Mesodermal cell (in vitro differentiated cells): ENCODE data around the gene LPIN2. TPM values are rescaled to one million over a fixed set of nuclear protein-coding genes. Genes with fewer than 3 reads are reported as not detected.

ENCODE experiments used
- H3K27ac ChIP-seq: 2 replicates; pipeline ENCODE4 v1.7.0; 2013; ENCODE audit warnings: mild to moderate bottlenecking, low read depth, low read length, moderate library complexity; ENCODE audit not compliant: severe bottlenecking
- H3K36me3 ChIP-seq: 2 replicates; pipeline ENCODE4 v1.7.1; 2013; ENCODE audit warnings: mild to moderate bottlenecking, low read length, moderate library complexity; ENCODE audit not compliant: control insufficient read depth, insufficient read depth
- H3K4me1 ChIP-seq: one replicate; pipeline ENCODE4 v1.7.1; 2013; ENCODE audit warnings: mild to moderate bottlenecking, low read length; ENCODE audit not compliant: insufficient read depth, control insufficient read depth, poor library complexity, severe bottlenecking
- H3K4me3 ChIP-seq: 2 replicates; pipeline ENCODE4 v1.7.0; 2013; ENCODE audit warnings: low read length, control low read depth, mild to moderate bottlenecking; ENCODE audit not compliant: insufficient read depth, poor library complexity, severe bottlenecking; ENCODE audit errors: extremely low read depth
- H3K9me3 ChIP-seq: 2 replicates; pipeline ENCODE4 v1.7.1; 2013; ENCODE audit warnings: mild to moderate bottlenecking, low read length, moderate library complexity; ENCODE audit not compliant: control insufficient read depth
- WGBS, 2 experiments: methylation state at CpG; one replicate each; pipeline ENCODE4 v1.1.5; 2013; ENCODE audit warnings: missing lambda C conversion rate in 2 of 2; ENCODE audit not compliant: insufficient coverage in 2 of 2; 5-methylcytosine and 5-hydroxymethylcytosine counted together
- polyA plus RNA-seq, 2 experiments: library from polyadenylated mRNA; stranded (reverse); fragments of 50-300 nt; gene quantifications; one replicate each; pipeline ENCODE4 v1.2.3, GENCODE V29; 2013

The LPIN2 gene, protein sequence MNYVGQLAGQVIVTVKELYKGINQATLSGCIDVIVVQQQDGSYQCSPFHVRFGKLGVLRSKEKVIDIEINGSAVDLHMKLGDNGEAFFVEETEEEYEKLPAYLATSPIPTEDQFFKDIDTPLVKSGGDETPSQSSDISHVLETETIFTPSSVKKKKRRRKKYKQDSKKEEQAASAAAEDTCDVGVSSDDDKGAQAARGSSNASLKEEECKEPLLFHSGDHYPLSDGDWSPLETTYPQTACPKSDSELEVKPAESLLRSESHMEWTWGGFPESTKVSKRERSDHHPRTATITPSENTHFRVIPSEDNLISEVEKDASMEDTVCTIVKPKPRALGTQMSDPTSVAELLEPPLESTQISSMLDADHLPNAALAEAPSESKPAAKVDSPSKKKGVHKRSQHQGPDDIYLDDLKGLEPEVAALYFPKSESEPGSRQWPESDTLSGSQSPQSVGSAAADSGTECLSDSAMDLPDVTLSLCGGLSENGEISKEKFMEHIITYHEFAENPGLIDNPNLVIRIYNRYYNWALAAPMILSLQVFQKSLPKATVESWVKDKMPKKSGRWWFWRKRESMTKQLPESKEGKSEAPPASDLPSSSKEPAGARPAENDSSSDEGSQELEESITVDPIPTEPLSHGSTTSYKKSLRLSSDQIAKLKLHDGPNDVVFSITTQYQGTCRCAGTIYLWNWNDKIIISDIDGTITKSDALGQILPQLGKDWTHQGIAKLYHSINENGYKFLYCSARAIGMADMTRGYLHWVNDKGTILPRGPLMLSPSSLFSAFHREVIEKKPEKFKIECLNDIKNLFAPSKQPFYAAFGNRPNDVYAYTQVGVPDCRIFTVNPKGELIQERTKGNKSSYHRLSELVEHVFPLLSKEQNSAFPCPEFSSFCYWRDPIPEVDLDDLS
- 36.7 TPM for polyA plus RNA-seq (2013, experiment 1 of 2)
- polyA plus RNA-seq (2013, experiment 2 of 2), result 35.7 TPM

DNA sequence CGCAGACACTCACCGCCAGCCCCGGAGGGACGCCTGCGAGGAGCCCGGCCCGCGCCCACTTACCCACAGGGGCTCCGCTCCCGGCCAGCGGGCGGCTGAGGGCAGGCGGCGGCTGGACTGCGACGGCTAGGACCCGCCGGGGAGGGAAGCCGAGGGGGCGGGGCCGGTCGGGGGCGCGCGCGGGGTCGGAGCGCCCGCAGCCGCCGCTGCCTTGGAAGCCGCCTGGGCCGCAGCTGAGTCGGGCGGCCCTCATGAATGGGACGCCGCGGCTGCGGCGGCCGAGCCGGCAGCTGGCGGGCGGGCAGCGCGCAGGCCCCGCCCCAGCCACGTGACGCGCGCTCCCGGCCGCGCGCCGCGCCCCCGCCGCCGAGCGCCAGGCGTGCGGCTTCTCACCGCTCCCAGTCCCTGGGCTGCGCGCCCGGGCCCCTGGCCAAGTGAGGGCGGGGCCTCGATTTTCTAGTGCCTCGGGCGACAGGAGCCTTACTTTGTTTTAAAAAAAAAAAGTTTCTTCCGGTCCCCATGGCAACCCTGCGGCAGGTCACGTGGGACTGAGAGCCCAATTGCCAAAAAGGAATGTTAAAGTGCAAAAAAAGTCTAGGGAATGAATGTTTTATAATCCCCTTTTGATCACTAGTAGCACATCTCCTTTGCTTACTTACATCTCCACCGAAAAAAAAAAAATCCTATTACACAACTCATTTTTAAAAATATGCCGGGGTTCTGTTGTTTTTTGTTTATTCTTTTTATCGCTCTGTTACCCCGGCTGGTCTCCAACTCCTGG, at the start of gene LPIN2:
Gene LPIN2 (minus strand): TSS at position 121 of the 781 bp plus-strand sequence. CDS start 52,304 bp downstream, outside the sequence.
- Histone ChIP-seq H3K36me3 (peaks cover 35% of the 10 kb centered on the region), H3K27ac (peak within 1 kb of the TSS; percentile 91), H3K4me3 (peak within 1 kb of the TSS; percentile 77), H3K9me3 (no peaks in the 10 kb centered on the region), H3K4me1 (peaks cover 42% of the 10 kb centered on the region)
- 2 to 10% methylated on average over 33 to 66 of the region's 78 CpGs for WGBS, 2 experiments

DNA sequence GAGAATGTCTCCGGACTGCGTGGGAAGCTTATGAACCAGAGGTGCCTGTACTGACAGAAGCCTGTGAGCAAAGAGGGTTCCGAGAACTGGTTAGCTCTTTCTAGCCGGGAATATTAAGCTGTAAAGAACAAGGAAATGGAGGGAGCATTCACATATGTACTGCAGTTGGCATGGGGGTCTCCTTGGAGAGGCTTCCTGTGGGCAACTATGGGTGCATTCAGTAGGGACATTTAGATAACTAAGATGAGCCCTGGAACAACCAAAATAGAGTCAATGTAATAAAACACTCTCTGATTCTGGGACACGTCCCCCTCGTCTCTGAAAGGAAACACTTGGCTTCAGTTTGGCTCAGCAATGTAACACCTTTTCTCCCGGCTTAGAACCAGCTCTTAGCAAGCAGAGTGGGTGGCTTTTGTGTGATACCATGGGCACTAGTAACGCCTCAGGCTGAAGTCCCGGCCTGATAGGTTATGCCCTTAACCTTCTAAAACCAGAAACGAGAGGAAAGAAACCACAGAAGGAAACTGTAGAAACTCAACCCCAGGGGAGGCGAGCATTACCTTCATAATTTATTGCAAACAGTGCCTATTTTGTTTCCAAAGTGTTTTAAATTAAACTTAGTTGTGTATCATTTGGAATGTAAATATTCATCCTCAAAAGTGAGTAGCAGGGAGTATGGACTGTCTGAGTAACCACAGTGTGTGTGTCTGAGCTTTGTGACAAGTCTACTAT, 48.8 kb upstream of the LPIN2 start:
- Histone ChIP-seq H3K27ac (peak overlapping the region; percentile 13), H3K4me3 (no peak overlapping the region), H3K4me1 (no peaks in the 10 kb centered on the region), H3K36me3 (no peaks in the 10 kb centered on the region), H3K9me3 (no peaks in the 10 kb centered on the region)
- 89 to 91% methylated on average over 9 to 10 of the region's 11 CpGs for WGBS, 2 experiments

DNA sequence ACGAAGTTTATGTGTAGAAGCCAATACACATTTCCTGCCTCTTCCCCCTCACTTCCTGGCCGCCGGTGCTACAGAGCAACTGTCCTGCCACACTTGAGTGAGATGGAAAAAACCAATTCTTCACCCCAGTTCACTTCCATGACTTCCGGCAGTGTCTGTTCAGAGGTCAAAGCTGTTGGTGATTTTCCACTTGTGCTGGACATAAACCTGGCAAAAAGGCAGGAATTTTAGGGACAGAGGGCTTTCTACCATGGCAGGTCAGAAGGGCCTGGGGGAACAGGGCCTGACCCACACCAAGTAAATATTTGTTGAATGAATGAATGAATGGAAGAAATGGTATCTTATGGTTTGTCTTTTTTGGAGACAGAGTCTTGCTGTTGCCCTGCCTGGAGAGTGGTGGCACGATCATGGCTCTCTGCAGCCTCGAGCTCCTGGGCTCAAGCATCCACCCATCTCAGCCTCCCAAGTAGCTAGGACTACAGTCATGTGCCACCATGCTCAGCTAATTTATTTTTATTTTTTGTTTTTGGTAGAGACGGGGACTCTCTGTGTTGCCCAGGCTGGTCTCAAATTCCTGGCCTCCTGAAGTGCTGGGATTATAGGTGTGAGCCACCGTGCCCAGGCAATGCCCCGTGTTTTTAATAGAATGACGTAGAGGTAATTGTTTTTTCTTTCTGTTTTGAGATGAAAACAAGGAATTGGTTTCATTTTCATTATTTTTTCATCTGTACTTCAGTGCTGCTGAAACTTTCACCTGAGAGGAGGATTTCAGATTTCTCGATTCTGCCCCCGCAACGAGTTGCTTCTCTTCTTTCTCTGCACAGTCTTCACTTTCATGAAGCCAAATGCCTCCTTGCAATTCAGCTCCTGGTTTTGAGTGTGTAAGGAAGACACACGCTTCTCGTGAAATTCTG, 48.0 kb upstream of the LPIN2 start:
- Histone ChIP-seq H3K4me3 (no peak overlapping the region), H3K9me3 (no peaks in the 10 kb centered on the region), H3K4me1 (no peaks in the 10 kb centered on the region), H3K36me3 (no peaks in the 10 kb centered on the region), H3K27ac (no peak overlapping the region)
- 93 to 100% methylated on average over 5 to 8 of the region's 15 CpGs for WGBS, 2 experiments

DNA sequence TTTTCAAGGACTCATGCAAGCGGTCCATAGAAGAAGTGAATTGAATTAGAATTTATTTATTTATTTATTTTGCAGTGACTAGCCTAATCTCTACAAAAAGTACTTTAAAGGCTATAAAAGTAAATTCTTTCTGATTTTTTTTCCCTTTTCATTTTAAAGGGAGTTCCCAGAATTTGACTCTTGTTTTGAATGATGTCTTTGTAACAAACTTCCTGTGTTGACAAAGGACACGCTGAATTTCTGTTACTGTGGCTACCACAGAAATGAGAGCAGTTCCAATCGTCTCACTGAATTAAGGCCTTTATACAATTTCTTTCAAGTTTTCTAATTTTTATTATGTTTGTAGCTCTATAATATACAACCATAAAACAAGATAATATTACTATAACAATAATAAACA, 46.3 kb upstream of the LPIN2 start:
- no peaks in the 10 kb centered on the region for H3K4me1 ChIP-seq
- H3K9me3 ChIP-seq, result no peaks in the 10 kb centered on the region
- no peaks in the 10 kb centered on the region for H3K36me3 ChIP-seq
- WGBS, 2 experiments, result 71% methylated on average over 1 of the region's 3 CpGs; no CpG with 5 or more reads in 1 of the 2 experiments
- no peak overlapping the region for H3K4me3 ChIP-seq
- no peak overlapping the region for H3K27ac ChIP-seq

DNA sequence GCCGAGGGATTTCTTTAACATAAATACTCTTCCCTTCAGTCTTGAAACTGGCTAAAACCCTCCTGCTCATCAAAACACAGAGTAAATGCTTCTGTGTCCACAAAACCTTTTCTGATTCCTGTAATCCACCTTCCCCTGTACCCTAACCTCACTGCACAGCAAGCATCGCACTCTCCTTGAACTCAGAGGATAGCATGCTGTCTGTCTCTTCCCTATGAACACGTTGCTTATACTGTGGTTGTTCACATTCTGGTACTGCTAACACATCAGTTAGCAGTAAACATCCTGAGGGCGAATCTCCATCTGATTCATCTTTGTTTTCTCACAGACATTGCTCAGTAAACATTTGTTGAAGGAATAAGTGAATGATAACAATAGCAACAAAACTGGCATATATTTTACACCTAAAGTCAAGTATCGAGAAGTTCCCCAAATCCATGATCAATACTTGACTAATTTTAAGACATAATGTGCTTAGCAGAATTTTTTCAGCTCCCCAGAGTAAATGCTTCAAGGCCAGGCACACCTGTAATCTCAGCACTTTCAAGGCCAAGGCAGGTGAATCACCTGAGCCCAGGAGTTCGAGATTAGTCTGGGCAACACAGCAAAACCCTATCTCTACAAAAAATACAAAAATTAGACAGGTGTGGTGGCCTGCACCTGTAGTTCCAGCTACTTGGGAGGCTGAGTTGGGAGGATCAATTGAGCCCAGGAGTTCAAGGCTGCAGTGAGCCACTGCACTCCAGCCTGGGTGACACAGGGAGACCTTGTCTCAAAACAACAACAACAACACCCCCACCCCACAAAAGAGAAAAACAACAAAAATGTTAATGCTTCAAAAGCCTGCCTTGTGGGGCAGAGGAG, 45.6 kb upstream of the LPIN2 start:
- H3K27ac ChIP-seq, result no peak overlapping the region
- H3K36me3 ChIP-seq, result no peaks in the 10 kb centered on the region
- peaks cover 2% of the 10 kb centered on the region for H3K9me3 ChIP-seq
- H3K4me3 ChIP-seq, result no peak overlapping the region
- 94 to 96% methylated on average over 2 to 4 of the region's 6 CpGs for WGBS, 2 experiments
- H3K4me1 ChIP-seq, result no peaks in the 10 kb centered on the region

DNA sequence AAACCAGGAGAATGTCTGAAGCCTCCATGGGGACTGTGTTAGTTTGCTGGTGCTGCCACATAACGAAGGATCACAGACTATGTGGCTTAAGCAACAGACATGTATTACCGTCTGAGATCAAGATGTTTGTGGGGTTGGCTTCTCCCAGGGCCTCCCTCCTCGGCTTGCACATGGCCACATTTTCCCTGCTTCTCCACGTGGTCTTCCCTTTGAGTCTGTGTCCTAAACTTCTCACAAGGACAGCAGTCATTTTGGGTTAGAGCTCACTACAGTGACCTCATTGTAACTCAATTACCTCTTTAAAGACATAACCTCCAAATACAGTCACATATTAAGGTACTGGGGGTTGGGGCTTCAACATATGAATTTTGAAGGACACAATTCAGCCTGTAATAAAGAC, 44.6 kb upstream of the LPIN2 start:
- no peaks in the 10 kb centered on the region for H3K4me1 ChIP-seq
- H3K9me3 ChIP-seq, result peaks cover 9% of the 10 kb centered on the region
- WGBS, 2 experiments, result 88 to 92% methylated on average over 4 of the region's 4 CpGs
- H3K36me3 ChIP-seq, result no peaks in the 10 kb centered on the region
- no peak overlapping the region for H3K27ac ChIP-seq
- no peak overlapping the region for H3K4me3 ChIP-seq

DNA sequence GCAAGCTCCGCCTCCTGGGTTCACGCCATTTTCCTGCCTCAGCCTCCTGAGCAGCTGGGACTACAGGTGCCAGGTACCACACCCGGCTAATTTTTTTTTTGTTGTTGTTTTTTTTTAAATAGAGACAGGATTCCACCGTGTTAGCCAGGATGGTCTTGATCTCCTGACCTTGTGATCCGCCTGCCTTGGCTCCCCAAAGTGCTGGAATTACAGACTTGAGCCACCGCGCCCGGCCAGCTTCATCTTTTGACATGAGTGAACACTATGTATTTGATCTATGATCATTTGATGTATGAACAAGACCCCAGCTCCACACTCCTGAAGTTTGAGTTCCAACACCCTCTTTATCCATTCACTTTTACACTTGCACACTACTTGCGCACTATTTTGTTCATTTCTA, 43.4 kb upstream of the LPIN2 start:
- H3K9me3 ChIP-seq, result peaks cover 9% of the 10 kb centered on the region
- H3K4me3 ChIP-seq, result no peak overlapping the region
- no peak overlapping the region for H3K27ac ChIP-seq
- 77 to 93% methylated on average over 6 of the region's 9 CpGs for WGBS, 2 experiments
- H3K4me1 ChIP-seq, result no peaks in the 10 kb centered on the region
- no peaks in the 10 kb centered on the region for H3K36me3 ChIP-seq

DNA sequence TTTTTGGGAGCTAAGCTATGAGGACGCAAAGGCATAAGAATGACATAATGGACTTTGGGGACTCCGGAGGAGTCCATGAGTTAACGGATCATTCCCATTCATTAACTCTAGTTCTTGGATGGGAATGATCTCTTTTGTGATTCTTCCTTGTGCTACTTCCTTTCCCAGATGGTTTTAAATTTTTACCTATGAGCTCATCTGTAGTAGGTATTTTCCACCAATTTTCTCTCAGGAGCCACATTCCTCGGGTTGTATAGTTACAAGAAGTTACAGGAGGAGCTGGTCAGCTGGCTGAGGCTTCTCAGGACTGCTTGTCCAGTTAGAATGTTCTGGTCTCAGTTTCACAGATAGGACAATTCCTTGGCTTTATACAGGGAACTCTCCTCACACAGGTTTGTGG, 42.9 kb upstream of the LPIN2 start:
- Histone ChIP-seq H3K4me1 (no peaks in the 10 kb centered on the region), H3K4me3 (no peak overlapping the region), H3K36me3 (no peaks in the 10 kb centered on the region), H3K27ac (no peak overlapping the region), H3K9me3 (peaks cover 9% of the 10 kb centered on the region)
- WGBS, 2 experiments, result no CpG with 5 or more reads among the region's 4 CpGs
